H9 (cell line): ENCODE data around the gene PGLYRP4. TPM values are rescaled to one million over a fixed set of nuclear protein-coding genes. Genes with fewer than 3 reads are reported as not detected.

Source experiments
- DNase-seq: peaks from one replicate; pipeline ENCODE4 v3.0.0-alpha.2; 2017
- H2AFZ ChIP-seq: one replicate; pipeline ENCODE4 v1.6.1; 2013; ENCODE audit warnings: mild to moderate bottlenecking, low read length, control low read depth, moderate library complexity
- H2AK5ac ChIP-seq: 2 replicates; pipeline ENCODE4 v1.6.1; 2013; ENCODE audit warnings: low read length, control low read depth, mixed read lengths; ENCODE audit not compliant: insufficient read length
- H2BK120ac ChIP-seq: one replicate; pipeline ENCODE4 v1.6.1; 2013; ENCODE audit warnings: low read depth, mild to moderate bottlenecking, low read length, control low read depth, inconsistent platforms; ENCODE audit not compliant: poor library complexity, severe bottlenecking
- H2BK12ac ChIP-seq: 2 replicates; pipeline ENCODE4 v1.6.1; 2013; ENCODE audit warnings: low read length, control low read depth, mixed read lengths, low read depth; ENCODE audit not compliant: insufficient read length
- H2BK15ac ChIP-seq: 2 replicates; pipeline ENCODE4 v1.6.1; 2013; ENCODE audit warnings: low read depth, low read length, control low read depth
- H2BK20ac ChIP-seq: one replicate; pipeline ENCODE4 v1.6.1; 2013; ENCODE audit warnings: low read depth, mild to moderate bottlenecking, low read length, control low read depth, inconsistent platforms; ENCODE audit not compliant: poor library complexity, severe bottlenecking
- H2BK5ac ChIP-seq: 2 replicates; pipeline ENCODE4 v1.6.1; 2013; ENCODE audit warnings: low read length, control low read depth, mixed read lengths; ENCODE audit not compliant: insufficient read length
- H3K14ac ChIP-seq: 2 replicates; pipeline ENCODE4 v1.6.1; 2013; ENCODE audit warnings: low read length, control low read depth; ENCODE audit not compliant: insufficient read depth
- H3K18ac ChIP-seq: 2 replicates; pipeline ENCODE4 v1.6.1; 2013; ENCODE audit warnings: low read depth, mild to moderate bottlenecking, mixed read lengths, low read length, control low read depth; ENCODE audit not compliant: insufficient read length
- H3K23ac ChIP-seq: 2 replicates; pipeline ENCODE4 v1.6.1; 2013; ENCODE audit warnings: low read length, control low read depth, mixed read lengths, low read depth; ENCODE audit not compliant: insufficient read length
- H3K23me2 ChIP-seq: 2 replicates; pipeline ENCODE4 v1.6.1; 2013; ENCODE audit warnings: low read depth, mild to moderate bottlenecking, mixed read lengths, low read length, control low read depth; ENCODE audit not compliant: insufficient read length, poor library complexity, severe bottlenecking
- H3K27ac ChIP-seq: 2 replicates; pipeline ENCODE4 v1.5.1; 2013; ENCODE audit warnings: low read length, control low read depth, mixed read lengths, low read depth; ENCODE audit not compliant: insufficient read length
- H3K27me3 ChIP-seq: 2 replicates; pipeline ENCODE4 v1.6.1; 2013; ENCODE audit warnings: low read length, control low read depth, inconsistent platforms; ENCODE audit not compliant: insufficient read depth
- H3K4ac ChIP-seq: 2 replicates; pipeline ENCODE4 v1.6.1; 2013; ENCODE audit warnings: low read depth, mild to moderate bottlenecking, control low read depth, inconsistent platforms, low read length, moderate library complexity
- H3K4me1 ChIP-seq: 2 replicates; pipeline ENCODE4 v1.6.1; 2013; ENCODE audit warnings: low read length, control low read depth, inconsistent platforms; ENCODE audit not compliant: insufficient read depth
- H3K4me2 ChIP-seq: 2 replicates; pipeline ENCODE4 v1.6.1; 2013; ENCODE audit warnings: low read length, control low read depth, mixed read lengths; ENCODE audit not compliant: insufficient read length, insufficient read depth
- H3K56ac ChIP-seq: 2 replicates; pipeline ENCODE4 v1.6.1; 2013; ENCODE audit warnings: low read depth, mild to moderate bottlenecking, mixed read lengths, low read length, control low read depth; ENCODE audit not compliant: insufficient read length
- H3K79me1 ChIP-seq: 2 replicates; pipeline ENCODE4 v1.6.1; 2013; ENCODE audit warnings: low read depth, mild to moderate bottlenecking, moderate library complexity, low read length, control low read depth, inconsistent platforms; ENCODE audit not compliant: insufficient read depth, poor library complexity, severe bottlenecking
- H3K79me2 ChIP-seq: 2 replicates; pipeline ENCODE4 v1.6.1; 2013; ENCODE audit warnings: low read length, control low read depth, inconsistent platforms; ENCODE audit not compliant: insufficient read depth
- H3K9ac ChIP-seq: 2 replicates; pipeline ENCODE4 v1.6.1; 2013; ENCODE audit warnings: low read length, control low read depth, mixed read lengths; ENCODE audit not compliant: insufficient read length; ENCODE audit errors: extremely low read depth
- H3K9me3 ChIP-seq: one replicate; pipeline ENCODE4 v1.6.1; 2013; ENCODE audit warnings: low read depth, low read length, inconsistent platforms; ENCODE audit not compliant: control insufficient read depth
- H3T11ph ChIP-seq: one replicate; pipeline ENCODE4 v1.6.1; 2013; ENCODE audit warnings: mild to moderate bottlenecking, low read length, control low read depth, inconsistent platforms
- H4K20me1 ChIP-seq: one replicate; pipeline ENCODE4 v1.6.1; 2013; ENCODE audit not compliant: control insufficient read depth, insufficient read length, insufficient read depth
- H4K5ac ChIP-seq: 2 replicates; pipeline ENCODE4 v1.6.1; 2013; ENCODE audit warnings: low read depth, mild to moderate bottlenecking, mixed read lengths, low read length, control low read depth; ENCODE audit not compliant: insufficient read length
- H4K8ac ChIP-seq: replicated peaks from 2 replicates; pipeline ENCODE4 v1.6.1; 2013; ENCODE audit warnings: low read length, control low read depth, mixed read lengths, low read depth; ENCODE audit not compliant: insufficient read length
- H4K91ac ChIP-seq: 2 replicates; pipeline ENCODE4 v1.6.1; 2013; ENCODE audit warnings: low read depth, mild to moderate bottlenecking, moderate library complexity, mixed read lengths, low read length, control low read depth; ENCODE audit not compliant: insufficient read length
- H3K27ac Mint-ChIP-seq, 3 experiments: 2 replicates in 2 of 3; 3 replicates in 1 of 3; pipeline ENCODE4 v1.8.0; 2020 to 2021; ENCODE audit warnings: mixed read lengths in 3 of 3, mild to moderate bottlenecking in 1 of 3, moderate library complexity in 1 of 3
- H3K27me3 Mint-ChIP-seq: 2 replicates; pipeline ENCODE4 v1.8.0; 2021; ENCODE audit warnings: low read depth, mild to moderate bottlenecking, moderate library complexity, mixed read lengths
- H3K36me3 Mint-ChIP-seq, 3 experiments: 2 replicates in 2 of 3; 3 replicates in 1 of 3; pipeline ENCODE4 v1.8.0; 2020 to 2021; ENCODE audit warnings: low read depth in 3 of 3, mixed read lengths in 3 of 3; ENCODE audit not compliant: insufficient read depth in 1 of 3
- H3K4me1 Mint-ChIP-seq, 2 experiments: 2 replicates each; pipeline ENCODE4 v1.8.0; 2020; ENCODE audit warnings: mixed read lengths in 2 of 2
- H3K4me3 Mint-ChIP-seq, 2 experiments: 2 replicates in 1 of 2; 3 replicates in 1 of 2; pipeline ENCODE4 v1.8.0; 2020 to 2021; ENCODE audit warnings: mild to moderate bottlenecking in 2 of 2, mixed read lengths in 2 of 2, moderate library complexity in 1 of 2
- H3K9me3 Mint-ChIP-seq, 2 experiments: 2 replicates in 1 of 2; 3 replicates in 1 of 2; pipeline ENCODE4 v1.8.0; 2020; ENCODE audit warnings: mild to moderate bottlenecking in 2 of 2, mixed read lengths in 2 of 2, moderate library complexity in 1 of 2
- CTCF ChIP-seq: fragments of 200-600 bp; sonication (generic); conservative IDR thresholded peaks from 3 replicates; pipeline ENCODE4 v1.8.0; 2021; ENCODE audit warnings: antibody characterized with exemption, mild to moderate bottlenecking
- WGBS: extraction: QIAGEN DNeasy Blood & Tissue Kit; methylation state at CpG from one replicate; pipeline ENCODE4 v1.1.7; 2013; ENCODE audit warnings: missing lambda C conversion rate, low lambda C conversion rate, mixed read lengths; ENCODE audit not compliant: insufficient read length; ENCODE audit errors: extremely low coverage; 5-methylcytosine and 5-hydroxymethylcytosine counted together
- total RNA-seq: library from RNA; stranded (reverse); gene quantifications from 2 replicates; pipeline ENCODE4 v1.2.1, GENCODE V29; 2021

Gene PGLYRP4
- total RNA-seq, 1 experiment from 2014 or later = not detected

GRCh38 chr1:153312570-153313186 lies 36.0 kb downstream of the PGLYRP4 start, which contains the start of gene PGLYRP3:
TSS of gene PGLYRP3 (minus strand) at chr1:153312952. CDS start at chr1:153310665, 2,287 bp downstream.
- Histone ChIP-seq H2BK12ac (no peak within 1 kb of the TSS), H2BK15ac (no peak within 1 kb of the TSS), H2AK5ac (no peak within 1 kb of the TSS), H3K23ac (no peak within 1 kb of the TSS), H3K79me1 (no peaks in the 10 kb centered on the region), H3K9ac (no peak within 1 kb of the TSS), H2AFZ (no peak within 1 kb of the TSS), H2BK20ac (no peak within 1 kb of the TSS), H4K20me1 (no peaks in the 10 kb centered on the region), H3K27me3 (no peaks in the 10 kb centered on the region), H3K79me2 (no peaks in the 10 kb centered on the region), H3K4me2 (no peak within 1 kb of the TSS), H3K14ac (no peak within 1 kb of the TSS), H3K4me1 (no peaks in the 10 kb centered on the region), H3K23me2 (no peaks in the 10 kb centered on the region), H2BK5ac (no peak within 1 kb of the TSS), H4K8ac (no peak within 1 kb of the TSS), H3K56ac (no peak within 1 kb of the TSS), H2BK120ac (no peak within 1 kb of the TSS), H4K5ac (no peak within 1 kb of the TSS), H3K27ac (no peak within 1 kb of the TSS), H3K18ac (no peak within 1 kb of the TSS), H3K9me3 (no peaks in the 10 kb centered on the region), H4K91ac (no peak within 1 kb of the TSS), H3K4ac (no peak within 1 kb of the TSS), H3T11ph (no peak within 1 kb of the TSS)
- no CpG with 5 or more reads among the region's 4 CpGs for WGBS
- Mint-ChIP-seq H3K27ac (no peak within 1 kb of the TSS; a peak in 1 of 7 replicates), H3K27me3 (peaks cover 22% of the 10 kb centered on the region), H3K4me3 (no peak within 1 kb of the TSS), H3K9me3 (peaks cover 5% of the 10 kb centered on the region in 2 experiments; a peak in 4 of 5 replicates), H3K36me3 (no peaks in the 10 kb centered on the region), H3K4me1 (no peaks in the 10 kb centered on the region; a peak in 1 of 4 replicates)
- peak; percentile 47 for DNase-seq
- peak; percentile 33; the same call in 1 of the 3 replicates for TF ChIP-seq CTCF
